T-helper 1 cell treated with Interleukin-12 subunit alpha and Interleukin-12 subunit beta and Interleukin-4 antibody, amounts not matched to agents 30 μg/mL and 1 μg/mL, for 36 hours (primary cell): ENCODE results near the gene ST6GALNAC2.

Experiments used
- H3K27ac Mint-ChIP-seq: one replicate; pipeline ENCODE4 v1.8.0; 2021; ENCODE audit warnings: mild to moderate bottlenecking, mixed read lengths
- H3K27me3 Mint-ChIP-seq: one replicate; pipeline ENCODE4 v1.8.0; 2021; ENCODE audit warnings: low read depth, mixed read lengths
- H3K36me3 Mint-ChIP-seq: one replicate; pipeline ENCODE4 v1.8.0; 2021; ENCODE audit warnings: low read depth, mixed read lengths
- H3K4me1 Mint-ChIP-seq: one replicate; pipeline ENCODE4 v1.8.0; 2021; ENCODE audit warnings: low read depth, mixed read lengths
- H3K4me3 Mint-ChIP-seq: one replicate; pipeline ENCODE4 v1.8.0; 2021; ENCODE audit warnings: mild to moderate bottlenecking, moderate library complexity, mixed read lengths
- H3K9me3 Mint-ChIP-seq: one replicate; pipeline ENCODE4 v1.8.0; 2021; ENCODE audit warnings: mixed read lengths

Gene ST6GALNAC2

GRCh38 chr17:76517638-76518038 is 68.0 kb downstream of the ST6GALNAC2 start:
- Mint-ChIP-seq H3K4me1 (peaks cover 47% of the 10 kb centered on the region), H3K9me3 (no peaks in the 10 kb centered on the region), H3K4me3 (peak overlapping the region; percentile 7), H3K27ac (peak overlapping the region; percentile 72), H3K36me3 (no peaks in the 10 kb centered on the region), H3K27me3 (no peaks in the 10 kb centered on the region)
